H9 (cell line): ENCODE measurements around the gene MYO18B. TPM values are rescaled to one million over a fixed set of nuclear protein-coding genes. Genes with fewer than 3 reads are reported as not detected.

ENCODE experiments used
- DNase-seq: peaks from one replicate; pipeline ENCODE4 v3.0.0-alpha.2; 2017
- H2AFZ ChIP-seq: one replicate; pipeline ENCODE4 v1.6.1; 2013; ENCODE audit warnings: mild to moderate bottlenecking, low read length, control low read depth, moderate library complexity
- H2AK5ac ChIP-seq: 2 replicates; pipeline ENCODE4 v1.6.1; 2013; ENCODE audit warnings: low read length, control low read depth, mixed read lengths; ENCODE audit not compliant: insufficient read length
- H2BK120ac ChIP-seq: one replicate; pipeline ENCODE4 v1.6.1; 2013; ENCODE audit warnings: low read depth, mild to moderate bottlenecking, low read length, control low read depth, inconsistent platforms; ENCODE audit not compliant: poor library complexity, severe bottlenecking
- H2BK12ac ChIP-seq: 2 replicates; pipeline ENCODE4 v1.6.1; 2013; ENCODE audit warnings: low read length, control low read depth, mixed read lengths, low read depth; ENCODE audit not compliant: insufficient read length
- H2BK15ac ChIP-seq: 2 replicates; pipeline ENCODE4 v1.6.1; 2013; ENCODE audit warnings: low read depth, low read length, control low read depth
- H2BK20ac ChIP-seq: one replicate; pipeline ENCODE4 v1.6.1; 2013; ENCODE audit warnings: low read depth, mild to moderate bottlenecking, low read length, control low read depth, inconsistent platforms; ENCODE audit not compliant: poor library complexity, severe bottlenecking
- H2BK5ac ChIP-seq: 2 replicates; pipeline ENCODE4 v1.6.1; 2013; ENCODE audit warnings: low read length, control low read depth, mixed read lengths; ENCODE audit not compliant: insufficient read length
- H3K14ac ChIP-seq: 2 replicates; pipeline ENCODE4 v1.6.1; 2013; ENCODE audit warnings: low read length, control low read depth; ENCODE audit not compliant: insufficient read depth
- H3K18ac ChIP-seq: 2 replicates; pipeline ENCODE4 v1.6.1; 2013; ENCODE audit warnings: low read depth, mild to moderate bottlenecking, mixed read lengths, low read length, control low read depth; ENCODE audit not compliant: insufficient read length
- H3K23ac ChIP-seq: 2 replicates; pipeline ENCODE4 v1.6.1; 2013; ENCODE audit warnings: low read length, control low read depth, mixed read lengths, low read depth; ENCODE audit not compliant: insufficient read length
- H3K23me2 ChIP-seq: 2 replicates; pipeline ENCODE4 v1.6.1; 2013; ENCODE audit warnings: low read depth, mild to moderate bottlenecking, mixed read lengths, low read length, control low read depth; ENCODE audit not compliant: insufficient read length, poor library complexity, severe bottlenecking
- H3K27ac ChIP-seq: 2 replicates; pipeline ENCODE4 v1.5.1; 2013; ENCODE audit warnings: low read length, control low read depth, mixed read lengths, low read depth; ENCODE audit not compliant: insufficient read length
- H3K27me3 ChIP-seq: 2 replicates; pipeline ENCODE4 v1.6.1; 2013; ENCODE audit warnings: low read length, control low read depth, inconsistent platforms; ENCODE audit not compliant: insufficient read depth
- H3K4ac ChIP-seq: 2 replicates; pipeline ENCODE4 v1.6.1; 2013; ENCODE audit warnings: low read depth, mild to moderate bottlenecking, control low read depth, inconsistent platforms, low read length, moderate library complexity
- H3K4me1 ChIP-seq: 2 replicates; pipeline ENCODE4 v1.6.1; 2013; ENCODE audit warnings: low read length, control low read depth, inconsistent platforms; ENCODE audit not compliant: insufficient read depth
- H3K4me2 ChIP-seq: 2 replicates; pipeline ENCODE4 v1.6.1; 2013; ENCODE audit warnings: low read length, control low read depth, mixed read lengths; ENCODE audit not compliant: insufficient read length, insufficient read depth
- H3K56ac ChIP-seq: 2 replicates; pipeline ENCODE4 v1.6.1; 2013; ENCODE audit warnings: low read depth, mild to moderate bottlenecking, mixed read lengths, low read length, control low read depth; ENCODE audit not compliant: insufficient read length
- H3K79me1 ChIP-seq: 2 replicates; pipeline ENCODE4 v1.6.1; 2013; ENCODE audit warnings: low read depth, mild to moderate bottlenecking, moderate library complexity, low read length, control low read depth, inconsistent platforms; ENCODE audit not compliant: insufficient read depth, poor library complexity, severe bottlenecking
- H3K79me2 ChIP-seq: 2 replicates; pipeline ENCODE4 v1.6.1; 2013; ENCODE audit warnings: low read length, control low read depth, inconsistent platforms; ENCODE audit not compliant: insufficient read depth
- H3K9ac ChIP-seq: 2 replicates; pipeline ENCODE4 v1.6.1; 2013; ENCODE audit warnings: low read length, control low read depth, mixed read lengths; ENCODE audit not compliant: insufficient read length; ENCODE audit errors: extremely low read depth
- H3K9me3 ChIP-seq: one replicate; pipeline ENCODE4 v1.6.1; 2013; ENCODE audit warnings: low read depth, low read length, inconsistent platforms; ENCODE audit not compliant: control insufficient read depth
- H3T11ph ChIP-seq: one replicate; pipeline ENCODE4 v1.6.1; 2013; ENCODE audit warnings: mild to moderate bottlenecking, low read length, control low read depth, inconsistent platforms
- H4K20me1 ChIP-seq: one replicate; pipeline ENCODE4 v1.6.1; 2013; ENCODE audit not compliant: control insufficient read depth, insufficient read length, insufficient read depth
- H4K5ac ChIP-seq: 2 replicates; pipeline ENCODE4 v1.6.1; 2013; ENCODE audit warnings: low read depth, mild to moderate bottlenecking, mixed read lengths, low read length, control low read depth; ENCODE audit not compliant: insufficient read length
- H4K8ac ChIP-seq: replicated peaks from 2 replicates; pipeline ENCODE4 v1.6.1; 2013; ENCODE audit warnings: low read length, control low read depth, mixed read lengths, low read depth; ENCODE audit not compliant: insufficient read length
- H4K91ac ChIP-seq: 2 replicates; pipeline ENCODE4 v1.6.1; 2013; ENCODE audit warnings: low read depth, mild to moderate bottlenecking, moderate library complexity, mixed read lengths, low read length, control low read depth; ENCODE audit not compliant: insufficient read length
- H3K27ac Mint-ChIP-seq, 3 experiments: 2 replicates in 2 of 3; 3 replicates in 1 of 3; pipeline ENCODE4 v1.8.0; 2020 to 2021; ENCODE audit warnings: mixed read lengths in 3 of 3, mild to moderate bottlenecking in 1 of 3, moderate library complexity in 1 of 3
- H3K27me3 Mint-ChIP-seq: 2 replicates; pipeline ENCODE4 v1.8.0; 2021; ENCODE audit warnings: low read depth, mild to moderate bottlenecking, moderate library complexity, mixed read lengths
- H3K36me3 Mint-ChIP-seq, 3 experiments: 2 replicates in 2 of 3; 3 replicates in 1 of 3; pipeline ENCODE4 v1.8.0; 2020 to 2021; ENCODE audit warnings: low read depth in 3 of 3, mixed read lengths in 3 of 3; ENCODE audit not compliant: insufficient read depth in 1 of 3
- H3K4me1 Mint-ChIP-seq, 2 experiments: 2 replicates each; pipeline ENCODE4 v1.8.0; 2020; ENCODE audit warnings: mixed read lengths in 2 of 2
- H3K4me3 Mint-ChIP-seq, 2 experiments: 2 replicates in 1 of 2; 3 replicates in 1 of 2; pipeline ENCODE4 v1.8.0; 2020 to 2021; ENCODE audit warnings: mild to moderate bottlenecking in 2 of 2, mixed read lengths in 2 of 2, moderate library complexity in 1 of 2
- H3K9me3 Mint-ChIP-seq, 2 experiments: 2 replicates in 1 of 2; 3 replicates in 1 of 2; pipeline ENCODE4 v1.8.0; 2020; ENCODE audit warnings: mild to moderate bottlenecking in 2 of 2, mixed read lengths in 2 of 2, moderate library complexity in 1 of 2
- WGBS: extraction: QIAGEN DNeasy Blood & Tissue Kit; methylation state at CpG from one replicate; pipeline ENCODE4 v1.1.7; 2013; ENCODE audit warnings: missing lambda C conversion rate, low lambda C conversion rate, mixed read lengths; ENCODE audit not compliant: insufficient read length; ENCODE audit errors: extremely low coverage; 5-methylcytosine and 5-hydroxymethylcytosine counted together
- total RNA-seq: library from RNA; stranded (reverse); gene quantifications from 2 replicates; pipeline ENCODE4 v1.2.1, GENCODE V29; 2021
- TF ChIP-seq, protein P1 (sequence below): fragments of 200-600 bp; sonication (generic); conservative IDR thresholded peaks from 3 replicates; pipeline ENCODE4 v1.8.0; 2021; ENCODE audit warnings: antibody characterized with exemption, mild to moderate bottlenecking

The MYO18B gene
- total RNA-seq, 1 experiment from 2014 or later: 0.46 TPM

DNA sequence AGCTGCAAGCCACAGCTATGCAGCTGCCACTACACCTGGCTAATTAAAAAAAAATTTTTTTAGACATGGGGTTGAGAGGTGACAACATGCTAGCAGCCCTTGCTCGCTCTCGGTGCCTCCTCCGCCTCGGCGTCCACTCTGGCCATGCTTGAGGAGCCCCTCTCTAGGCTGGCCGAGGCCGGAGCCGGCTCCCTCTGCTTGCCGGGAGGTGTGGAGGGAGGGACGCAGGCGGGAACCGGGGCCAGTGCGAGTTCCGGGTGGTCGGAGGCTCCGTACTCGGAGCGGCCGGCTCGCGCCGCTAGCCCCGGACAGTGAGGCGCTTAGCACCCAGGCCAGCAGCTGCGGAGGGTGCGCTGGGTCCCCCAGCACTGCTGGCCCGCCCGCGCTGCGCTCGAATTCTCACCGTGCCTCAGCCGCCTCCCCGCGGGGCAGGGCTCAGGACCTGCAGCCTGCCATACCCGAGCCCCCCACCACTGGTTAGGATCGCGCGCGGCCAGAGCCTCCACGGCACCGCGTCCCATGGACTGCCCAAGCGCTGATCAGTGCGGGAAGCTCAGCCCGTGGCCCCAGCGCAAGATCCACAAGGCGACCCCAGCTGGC lies 10.7 kb downstream of the MYO18B start:
- no peak overlapping the region for H3K9ac ChIP-seq
- no peak overlapping the region for H3K56ac ChIP-seq
- no peak overlapping the region for H2AK5ac ChIP-seq
- TF ChIP-seq, protein P1, sequence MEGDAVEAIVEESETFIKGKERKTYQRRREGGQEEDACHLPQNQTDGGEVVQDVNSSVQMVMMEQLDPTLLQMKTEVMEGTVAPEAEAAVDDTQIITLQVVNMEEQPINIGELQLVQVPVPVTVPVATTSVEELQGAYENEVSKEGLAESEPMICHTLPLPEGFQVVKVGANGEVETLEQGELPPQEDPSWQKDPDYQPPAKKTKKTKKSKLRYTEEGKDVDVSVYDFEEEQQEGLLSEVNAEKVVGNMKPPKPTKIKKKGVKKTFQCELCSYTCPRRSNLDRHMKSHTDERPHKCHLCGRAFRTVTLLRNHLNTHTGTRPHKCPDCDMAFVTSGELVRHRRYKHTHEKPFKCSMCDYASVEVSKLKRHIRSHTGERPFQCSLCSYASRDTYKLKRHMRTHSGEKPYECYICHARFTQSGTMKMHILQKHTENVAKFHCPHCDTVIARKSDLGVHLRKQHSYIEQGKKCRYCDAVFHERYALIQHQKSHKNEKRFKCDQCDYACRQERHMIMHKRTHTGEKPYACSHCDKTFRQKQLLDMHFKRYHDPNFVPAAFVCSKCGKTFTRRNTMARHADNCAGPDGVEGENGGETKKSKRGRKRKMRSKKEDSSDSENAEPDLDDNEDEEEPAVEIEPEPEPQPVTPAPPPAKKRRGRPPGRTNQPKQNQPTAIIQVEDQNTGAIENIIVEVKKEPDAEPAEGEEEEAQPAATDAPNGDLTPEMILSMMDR: no peak
- no peak overlapping the region for H3T11ph ChIP-seq
- no peak for DNase-seq
- Mint-ChIP-seq H3K27ac (no peak overlapping the region), H3K27me3 (peaks cover 19% of the 10 kb centered on the region), H3K9me3 (peaks cover 0 to 3% of the 10 kb centered on the region in 2 experiments; a peak in 1 of 5 replicates), H3K36me3 (peaks cover 0 to 2% (median 0%) of the 10 kb centered on the region in 3 experiments; a peak in 1 of 7 replicates), H3K4me1 (no peaks in the 10 kb centered on the region), H3K4me3 (no peak overlapping the region)
- H3K27me3 ChIP-seq: no peaks in the 10 kb centered on the region
- H3K23me2 ChIP-seq: no peaks in the 10 kb centered on the region
- H3K27ac ChIP-seq: no peak overlapping the region
- H3K14ac ChIP-seq: no peak overlapping the region
- no CpG with 5 or more reads among the region's 48 CpGs for WGBS
- H3K79me2 ChIP-seq: no peaks in the 10 kb centered on the region
- no peak overlapping the region for H2AFZ ChIP-seq
- no peaks in the 10 kb centered on the region for H3K4me1 ChIP-seq
- H2BK15ac ChIP-seq: no peak overlapping the region
- H2BK120ac ChIP-seq: no peak overlapping the region
- H2BK5ac ChIP-seq: no peak overlapping the region
- no peak overlapping the region for H4K91ac ChIP-seq
- H3K18ac ChIP-seq: no peak overlapping the region
- H3K4ac ChIP-seq: no peak overlapping the region
- no peaks in the 10 kb centered on the region for H3K79me1 ChIP-seq
- no peak overlapping the region for H4K5ac ChIP-seq
- no peaks in the 10 kb centered on the region for H4K20me1 ChIP-seq
- no peak overlapping the region for H3K23ac ChIP-seq
- no peak overlapping the region for H2BK12ac ChIP-seq
- H3K9me3 ChIP-seq: no peaks in the 10 kb centered on the region
- no peak overlapping the region for H2BK20ac ChIP-seq
- no peak overlapping the region for H4K8ac ChIP-seq
- no peak overlapping the region for H3K4me2 ChIP-seq
